H4 (cell line): ENCODE results near the gene PLCB2. TPM values are rescaled to one million over a fixed set of nuclear protein-coding genes. Genes with fewer than 3 reads are reported as not detected.
A peak's percentile ranks its signal among the peaks of the same experiment; 100 is the strongest.

ENCODE experiments used
- DNase-seq: peaks from one replicate; pipeline ENCODE4 v3.0.0-alpha.2; 2015; ENCODE audit warnings: low spot score
- total RNA-seq: library from RNA; depleted of rRNA; stranded (reverse); fragments of >200 nt; shearing (Covaris generic); gene quantifications from 2 replicates; pipeline ENCODE4 v1.2.3, GENCODE V29; 2014

PLCB2 gene
- total RNA-seq, 1 experiment from 2014 or later, result 2.4 TPM

- no peak for DNase-seq
Measured at GRCh38 chr15:40250771-40251483, 56.8 kb downstream of the PLCB2 start.

- no peak for DNase-seq
Measured at GRCh38 chr15:40250304-40250656, 57.5 kb downstream of the PLCB2 start.

- peak; percentile 59 for DNase-seq
Measured at GRCh38 chr15:40249477-40250303, 58.0 kb downstream of the PLCB2 start.

GRCh38 chr15:40248006-40248783, 59.5 kb downstream of the PLCB2 start:
- DNase-seq, result no peak

- DNase-seq, result no peak
Measured at GRCh38 chr15:40247406-40247971, 60.2 kb downstream of the PLCB2 start.

GRCh38 chr15:40246496-40247280, 61.0 kb downstream of the PLCB2 start:
- DNase-seq, result no peak

- no peak for DNase-seq
Measured at GRCh38 chr15:40245666-40246450, 61.9 kb downstream of the PLCB2 start.

- no peak for DNase-seq
Measured at GRCh38 chr15:40244961-40245523, 62.7 kb downstream of the PLCB2 start.

DNA sequence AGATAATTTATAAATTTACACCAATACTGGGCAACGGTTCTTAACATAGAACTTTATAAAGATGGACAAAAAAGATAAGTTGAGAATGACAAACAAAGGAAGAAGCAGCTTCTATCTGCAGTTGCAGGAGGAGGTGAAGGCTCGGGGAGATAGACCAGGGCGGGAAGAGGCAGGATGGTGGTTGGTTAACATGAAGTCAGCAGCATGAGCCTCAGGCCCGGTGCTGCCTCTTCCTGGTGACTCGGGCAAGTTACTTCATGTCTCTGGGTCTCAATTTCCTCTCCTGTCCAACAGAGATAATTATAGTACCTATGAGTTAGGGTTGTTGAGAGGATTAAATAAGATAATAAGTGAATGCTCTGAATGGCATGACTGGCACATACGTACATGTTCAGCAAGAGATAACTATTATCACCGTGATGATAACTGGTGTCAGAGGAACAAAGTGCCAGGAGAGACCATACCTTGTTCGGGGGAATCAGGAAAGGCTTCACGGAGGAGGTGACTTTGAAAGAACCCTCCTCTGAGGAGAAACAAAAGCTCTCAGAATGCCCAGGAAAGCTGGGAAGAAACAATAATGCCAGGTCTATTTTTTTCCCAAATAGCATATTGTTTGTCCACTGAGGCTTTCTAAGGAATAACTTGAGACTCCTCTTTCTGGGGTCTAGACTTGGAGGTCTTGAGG, 64.5 kb downstream of the PLCB2 start:
- DNase-seq, result no peak

DNA sequence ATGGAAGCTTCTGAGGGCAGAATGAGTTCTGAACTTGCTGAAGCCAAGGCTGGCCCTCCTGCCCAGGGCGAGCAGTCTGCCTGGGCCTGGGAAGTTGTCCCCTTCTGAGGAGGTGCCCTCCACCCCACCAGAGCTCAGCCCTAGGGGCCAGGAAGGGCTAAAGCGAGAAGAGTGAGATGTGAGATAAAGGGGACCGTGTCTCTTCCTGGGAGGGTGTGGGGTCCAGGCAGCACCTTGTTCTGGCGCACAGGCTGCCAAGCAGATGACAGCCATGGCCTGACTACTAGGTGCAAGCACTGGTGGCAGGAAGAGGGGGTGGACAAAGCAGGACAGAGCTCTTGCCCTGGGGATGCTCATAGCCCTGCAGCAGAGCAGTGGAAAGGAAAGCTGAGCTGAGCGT, 65.1 kb downstream of the PLCB2 start:
- no peak for DNase-seq

- DNase-seq, result no peak
Measured at GRCh38 chr15:40242213-40242599, 65.5 kb downstream of the PLCB2 start.

- no peak for DNase-seq
Measured at GRCh38 chr15:40241269-40242212, 66.2 kb downstream of the PLCB2 start.

GRCh38 chr15:40240619-40241221, 67.0 kb downstream of the PLCB2 start:
- no peak for DNase-seq

DNA sequence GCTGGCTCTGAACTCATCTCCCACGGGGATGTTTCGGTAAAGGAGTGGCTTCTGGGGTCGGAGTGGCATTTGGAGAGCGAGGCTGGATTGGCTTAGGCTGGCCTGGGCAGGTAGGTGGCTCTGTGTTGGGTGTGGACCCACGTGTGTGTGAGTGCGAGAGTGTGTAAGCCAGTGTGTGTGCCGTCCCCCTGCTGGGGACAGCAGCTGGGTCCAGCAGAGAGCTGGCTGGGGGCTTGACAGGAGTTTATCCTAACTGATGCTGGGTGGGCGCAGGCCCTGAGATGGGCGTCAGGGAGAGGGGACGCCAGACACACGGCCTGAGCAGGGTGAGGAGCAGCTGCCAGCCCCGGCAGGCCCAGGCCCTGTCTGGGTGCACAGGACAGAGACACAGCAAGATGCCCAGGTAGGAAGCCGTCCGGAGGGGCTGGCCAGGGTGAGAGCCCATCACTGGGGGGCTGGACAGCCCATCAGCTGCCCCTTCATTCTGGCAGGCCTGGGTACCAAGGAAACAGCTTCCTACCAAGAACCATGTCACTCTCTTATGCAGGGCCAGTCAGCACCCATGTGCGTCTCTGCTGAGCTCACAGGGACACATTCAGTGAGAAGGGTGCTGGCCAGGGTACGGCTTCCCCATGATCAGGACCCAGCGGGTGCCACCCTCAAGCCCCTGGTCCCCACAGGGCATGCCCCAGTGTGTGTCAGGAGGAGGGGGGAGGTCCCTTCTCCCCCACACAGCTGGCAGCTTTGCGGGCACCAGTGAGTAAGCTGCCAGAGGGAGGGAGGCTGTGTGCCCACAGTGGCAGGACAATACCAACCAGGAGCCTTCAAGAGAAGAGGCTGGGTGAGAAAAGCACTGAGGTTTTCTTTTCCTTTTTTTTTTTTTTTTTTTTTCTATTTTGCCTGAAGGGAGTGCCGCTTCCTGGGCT, 67.8 kb downstream of the PLCB2 start:
- DNase-seq, result no peak

- no peak for DNase-seq
Measured at GRCh38 chr15:40239404-40239692, 68.4 kb downstream of the PLCB2 start.

- peak; percentile 49 for DNase-seq
Measured at GRCh38 chr15:40238532-40239403, 69.0 kb downstream of the PLCB2 start, which contains the start of gene PAK6. Gene PAK6 (plus strand): TSS chr15:40239063. CDS start chr15:40264786, 25,723 bp downstream.
